MM.1S (cell line): ENCODE measurements around the gene SIL1.

ENCODE experiments used
- DNase-seq: peaks from one replicate; pipeline ENCODE4 v3.0.0-alpha.2; 2015
- H2AFZ ChIP-seq: fragments of 300-600 bp; sonication (generic); 2 replicates; pipeline ENCODE4 v1.6.0; 2016; ENCODE audit warnings: antibody characterized with exemption, low read length
- H3F3A ChIP-seq: fragments of 300-600 bp; sonication (generic); 2 replicates; pipeline ENCODE4 v1.6.1; 2016; ENCODE audit warnings: mild to moderate bottlenecking, antibody characterized with exemption, low read length, moderate library complexity, mixed read lengths; ENCODE audit not compliant: insufficient read depth
- H3K27ac ChIP-seq: fragments of 300-600 bp; sonication (generic); 2 replicates; pipeline ENCODE4 v1.5.1; 2016; ENCODE audit warnings: mild to moderate bottlenecking, low read length
- H3K27me3 ChIP-seq: fragments of 300-600 bp; sonication (generic); replicated peaks from 2 replicates; pipeline ENCODE4 v1.6.0; 2016; ENCODE audit warnings: low read length; ENCODE audit not compliant: insufficient read depth
- H3K36me3 ChIP-seq: fragments of 300-600 bp; sonication (generic); replicated peaks from 2 replicates; pipeline ENCODE4 v1.6.1; 2016; ENCODE audit warnings: mild to moderate bottlenecking, low read length, mixed read lengths; ENCODE audit not compliant: insufficient read depth
- H3K4me1 ChIP-seq: fragments of 300-600 bp; sonication (generic); 2 replicates; pipeline ENCODE4 v1.6.1; 2016; ENCODE audit warnings: low read length, mixed read lengths
- H3K4me2 ChIP-seq: fragments of 300-600 bp; sonication (generic); 2 replicates; pipeline ENCODE4 v1.6.0; 2016; ENCODE audit warnings: low read depth, low read length
- H3K4me3 ChIP-seq: fragments of 300-600 bp; sonication (generic); 2 replicates; pipeline ENCODE4 v1.5.1; 2016; ENCODE audit warnings: low read length, mixed read lengths
- H3K79me2 ChIP-seq: fragments of 300-600 bp; sonication (generic); 2 replicates; pipeline ENCODE4 v1.6.1; 2016; ENCODE audit warnings: mixed run types, low read length, mixed read lengths
- H3K9ac ChIP-seq: fragments of 300-600 bp; sonication (generic); 2 replicates; pipeline ENCODE4 v1.6.1; 2016; ENCODE audit warnings: low read length, mixed read lengths
- H3K9me2 ChIP-seq: fragments of 300-600 bp; sonication (generic); replicated peaks from 2 replicates; pipeline ENCODE4 v1.6.1; 2016; ENCODE audit warnings: mild to moderate bottlenecking, low read length, mixed read lengths; ENCODE audit not compliant: insufficient read depth
- H3K9me3 ChIP-seq: fragments of 300-600 bp; sonication (generic); replicated peaks from 2 replicates; pipeline ENCODE4 v1.6.1; 2016; ENCODE audit warnings: mild to moderate bottlenecking, low read length, mixed read lengths; ENCODE audit not compliant: insufficient read depth
- H4K20me1 ChIP-seq: fragments of 300-600 bp; sonication (generic); 2 replicates; pipeline ENCODE4 v1.6.1; 2016; ENCODE audit warnings: mild to moderate bottlenecking, low read length, moderate library complexity, mixed read lengths; ENCODE audit not compliant: insufficient read depth
- CTCF ChIP-seq: fragments of 300-600 bp; sonication (generic); IDR thresholded peaks from 2 replicates; pipeline ENCODE4 v1.5.1; 2016; ENCODE audit warnings: antibody characterized with exemption, low read length, mixed read lengths
- EZH2 ChIP-seq: fragments of 300-600 bp; sonication (generic); optimal IDR thresholded peaks from 2 replicates; pipeline ENCODE3; 2017; ENCODE audit warnings: low read depth, mild to moderate bottlenecking, antibody characterized with exemption, low read length, mixed read lengths
- EZH2phosphoT487 ChIP-seq: fragments of 300-600 bp; sonication (generic); IDR thresholded peaks from 2 replicates; pipeline ENCODE4 v1.6.1; 2018; ENCODE audit warnings: antibody characterized with exemption, low read length

SIL1 gene

GRCh38 chr5:139110526-139111168 is 87.5 kb downstream of the SIL1 start:
- Histone ChIP-seq H3K9ac (no peak overlapping the region), H3K4me1 (no peaks in the 10 kb centered on the region), H3F3A (no peaks in the 10 kb centered on the region), H3K9me2 (no peaks in the 10 kb centered on the region), H3K27me3 (no peaks in the 10 kb centered on the region), H3K36me3 (no peaks in the 10 kb centered on the region), H3K4me2 (no peak overlapping the region), H3K4me3 (no peak overlapping the region), H2AFZ (no peak overlapping the region), H3K9me3 (no peaks in the 10 kb centered on the region), H3K27ac (no peak overlapping the region), H4K20me1 (no peaks in the 10 kb centered on the region), H3K79me2 (no peaks in the 10 kb centered on the region)
- no peak for DNase-seq
- no peak for TF ChIP-seq EZH2phosphoT487
- no peak for TF ChIP-seq CTCF
- TF ChIP-seq EZH2, result no peak

GRCh38 chr5:139108063-139108824 is 89.9 kb downstream of the SIL1 start:
- H3K79me2 ChIP-seq, result no peaks in the 10 kb centered on the region
- DNase-seq, result no peak
- no peaks in the 10 kb centered on the region for H3F3A ChIP-seq
- H3K9me3 ChIP-seq, result no peaks in the 10 kb centered on the region
- H3K4me3 ChIP-seq, result no peak overlapping the region
- H3K27ac ChIP-seq, result no peak overlapping the region
- no peak overlapping the region for H3K9ac ChIP-seq
- H3K9me2 ChIP-seq, result no peaks in the 10 kb centered on the region
- H4K20me1 ChIP-seq, result no peaks in the 10 kb centered on the region
- no peaks in the 10 kb centered on the region for H3K36me3 ChIP-seq
- H3K4me2 ChIP-seq, result no peak overlapping the region
- TF ChIP-seq EZH2phosphoT487 (no peak), CTCF (no peak), EZH2 (no peak)
- H3K27me3 ChIP-seq, result no peaks in the 10 kb centered on the region
- H3K4me1 ChIP-seq, result no peaks in the 10 kb centered on the region
- no peak overlapping the region for H2AFZ ChIP-seq

- no peak for DNase-seq
- Histone ChIP-seq H3K27ac (no peak overlapping the region), H3K9me2 (no peaks in the 10 kb centered on the region), H3K36me3 (no peaks in the 10 kb centered on the region), H2AFZ (no peak overlapping the region), H3F3A (no peaks in the 10 kb centered on the region), H3K9ac (no peak overlapping the region), H4K20me1 (no peaks in the 10 kb centered on the region), H3K4me2 (no peak overlapping the region), H3K4me3 (no peak overlapping the region), H3K79me2 (no peaks in the 10 kb centered on the region), H3K27me3 (no peaks in the 10 kb centered on the region), H3K9me3 (no peaks in the 10 kb centered on the region), H3K4me1 (peaks cover 5% of the 10 kb centered on the region; the same call in 1 of the 2 replicates)
- TF ChIP-seq EZH2, result no peak
These were observed 92.5 kb downstream of the SIL1 start for GRCh38 chr5:139105621-139106071.
